Measurements from ENCODE around the gene TASOR2. TPM values are rescaled to one million over a fixed set of nuclear protein-coding genes. Genes with fewer than 3 reads are reported as not detected.
A peak's percentile ranks its signal among the peaks of the same experiment; 100 is the strongest.

The TASOR2 gene
- total and polyA plus RNA-seq, 9 of the 15 experiments (the other 6 are each of a cell fraction or from before 2014, with no cell fraction given): 12.7 to 75.3 (median 52.3) TPM

GRCh38 chr10:5692461-5693358 is 8.1 kb downstream of the TASOR2 start (continued):
- no peak for TF ChIP-seq ZNF764 (CRISPR knock-in tag; IDR thresholded peaks at IDR 0.05; ENCODE audit: low read depth)
- peak; percentile 80 to 90 for TF ChIP-seq MNT (conservative IDR thresholded peaks at IDR 0.05)
- no peak for TF ChIP-seq CBFA2T2 (conservative IDR thresholded peaks at IDR 0.05)
- 0 out of 2 replicates have a peak, but pooled peaks have one; percentile 8 for TF ChIP-seq SOX6 (IDR thresholded peaks at IDR 0.05)
- TF ChIP-seq DPF2 (IDR thresholded peaks at IDR 0.05): peak; percentile 43; the same call in 1 of the 2 replicates
- TF ChIP-seq TAF1 (IDR thresholded peaks at IDR 0.05; ENCODE audit: control insufficient read depth, extremely low read depth, insufficient read depth, low read length, severe bottlenecking): peak; percentile 41
- TF ChIP-seq XRCC4 (IDR thresholded peaks at IDR 0.05; ENCODE audit: extremely low read depth, insufficient read depth, insufficient read length): no peak
- no peak for TF ChIP-seq KLF13 (tag; IDR thresholded peaks at IDR 0.05; ENCODE audit: borderline replicate concordance, low read depth)
- no peak for TF ChIP-seq HNRNPH1 (optimal IDR thresholded peaks at IDR 0.05; ENCODE audit: low read depth, low read length)
- no peak for TF ChIP-seq ZNF146 (CRISPR knock-in tag; IDR thresholded peaks at IDR 0.05; ENCODE audit: unreplicated experiment)
- TF ChIP-seq DIDO1 (tag; IDR thresholded peaks at IDR 0.05; ENCODE audit: low read depth): no peak
- peak in 1 of 2 experiments; percentile 89; a peak in 2 of 4 replicates for TF ChIP-seq FOXA3 (CRISPR knock-in tag; conservative IDR thresholded peaks at IDR 0.05 in 1 of 2, IDR thresholded peaks at IDR 0.05 in 1 of 2)
- TF ChIP-seq GABPB1 (CRISPR knock-in tag; IDR thresholded peaks at IDR 0.05): peak; percentile 60; the same call in 1 of the 2 replicates
- no peak for TF ChIP-seq FOSL1 (tag; conservative IDR thresholded peaks at IDR 0.05)
- no peak for TF ChIP-seq KLF1 (tag; IDR thresholded peaks at IDR 0.05)
- TF ChIP-seq ZNF175 (CRISPR knock-in tag; IDR thresholded peaks at IDR 0.05; ENCODE audit: low read depth): no peak
- TF ChIP-seq ZNF324 (CRISPR knock-in tag; IDR thresholded peaks at IDR 0.05): no peak
- no peak for TF ChIP-seq PHF21A (IDR thresholded peaks at IDR 0.05; ENCODE audit: borderline replicate concordance, low read depth)
- no peak for TF ChIP-seq TCF7 (IDR thresholded peaks at IDR 0.05; ENCODE audit: borderline replicate concordance)
- TF ChIP-seq CREB1 (IDR thresholded peaks at IDR 0.05): peak; percentile 72
- peak; percentile 70 for TF ChIP-seq CREB1 (CRISPR knock-in tag; IDR thresholded peaks at IDR 0.05)
- 0 out of 2 replicates have a peak, but pooled peaks have one; percentile 46 for TF ChIP-seq SUPT5H (IDR thresholded peaks at IDR 0.05)
- no peak for TF ChIP-seq WHSC1 (IDR thresholded peaks at IDR 0.05; ENCODE audit: low read length)
- no peak for TF ChIP-seq ATF2 (CRISPR knock-in tag; IDR thresholded peaks at IDR 0.05)
- TF ChIP-seq MEIS2 (IDR thresholded peaks at IDR 0.05; ENCODE audit: partially characterized antibody): peak; percentile 31
- no peak for TF ChIP-seq MCM5 (IDR thresholded peaks at IDR 0.05; ENCODE audit: low read depth)
- TF ChIP-seq NR2C1 (IDR thresholded peaks at IDR 0.05): no peak; the same call in 1 of the 2 replicates
- no peak for TF ChIP-seq NR2C1 (tag; IDR thresholded peaks at IDR 0.05)

All from K562 (cell line).